GM13977 (cell line): Measurements from ENCODE around the gene URM1.
A peak's percentile ranks its signal among the peaks of the same experiment; 100 is the strongest.

Experiments used
- DNase-seq: peaks from one replicate; pipeline ENCODE4 v3.0.0; 2012; ENCODE audit warnings: low spot score
- CTCF ChIP-seq: IDR thresholded peaks from 2 replicates; pipeline ENCODE4 v1.5.1; 2012; ENCODE audit warnings: mild to moderate bottlenecking, control low read depth; ENCODE audit not compliant: insufficient read depth; ENCODE audit errors: extremely low read depth, missing control alignments
- in situ Hi-C: fragments of 300-500 bp; cut with MboI; formaldehyde crosslinking; loops from one replicate; pipeline ENCODE4 v1.12.0; 2022; ENCODE audit warnings: low sequenced_read_pairs, low pct_unique_long_range_greater_than_20kb, mixed read lengths, inconsistent platforms; ENCODE audit not compliant: unreplicated experiment

URM1 gene

GRCh38 chr9:128361986-128362646 is 9.1 kb upstream of the URM1 start:
- TF ChIP-seq CTCF, result peak; percentile 93
- DNase-seq, result peak; percentile 85
- in situ Hi-C loops, result no loop called here

- DNase-seq, result no peak
- in situ Hi-C loops, result no loop called here
- TF ChIP-seq CTCF, result no peak
Observed at GRCh38 chr9:128362774-128363173, 8.4 kb upstream of the URM1 start.

- in situ Hi-C loops, result no loop called here
- DNase-seq, result no peak
- TF ChIP-seq CTCF, result no peak
Observed at GRCh38 chr9:128365525-128365924, 5.6 kb upstream of the URM1 start.

GRCh38 chr9:128369024-128369706 is 2.0 kb upstream of the URM1 start:
- no peak for TF ChIP-seq CTCF
- in situ Hi-C loops, result no loop called here
- no peak for DNase-seq

GRCh38 chr9:128370367-128370751 is 815 bp upstream of the URM1 start:
- TF ChIP-seq CTCF, result no peak
- in situ Hi-C loops, result no loop called here
- DNase-seq, result no peak

GRCh38 chr9:128371630-128372117 is 500 bp downstream of the URM1 start:
- no peak for TF ChIP-seq CTCF
- no peak for DNase-seq
- in situ Hi-C loops, result no loop called here
